DOHH2 (cell line): ENCODE results near the gene VTI1A.

Experiments
- EZH2phosphoT487 ChIP-seq: fragments of 200-600 bp; sonication (generic); IDR thresholded peaks from 2 replicates; pipeline ENCODE4 v1.6.1; 2017; ENCODE audit warnings: borderline replicate concordance, mild to moderate bottlenecking, antibody characterized with exemption, low read length, moderate library complexity, mixed read lengths
- TF ChIP-seq, protein P1 (sequence below): fragments of 200-600 bp; sonication (generic); IDR thresholded peaks from one replicate; pipeline ENCODE4 v1.5.1; 2014; ENCODE audit warnings: antibody characterized with exemption, mild to moderate bottlenecking, low read depth, low read length; ENCODE audit not compliant: poor library complexity, severe bottlenecking

DNA sequence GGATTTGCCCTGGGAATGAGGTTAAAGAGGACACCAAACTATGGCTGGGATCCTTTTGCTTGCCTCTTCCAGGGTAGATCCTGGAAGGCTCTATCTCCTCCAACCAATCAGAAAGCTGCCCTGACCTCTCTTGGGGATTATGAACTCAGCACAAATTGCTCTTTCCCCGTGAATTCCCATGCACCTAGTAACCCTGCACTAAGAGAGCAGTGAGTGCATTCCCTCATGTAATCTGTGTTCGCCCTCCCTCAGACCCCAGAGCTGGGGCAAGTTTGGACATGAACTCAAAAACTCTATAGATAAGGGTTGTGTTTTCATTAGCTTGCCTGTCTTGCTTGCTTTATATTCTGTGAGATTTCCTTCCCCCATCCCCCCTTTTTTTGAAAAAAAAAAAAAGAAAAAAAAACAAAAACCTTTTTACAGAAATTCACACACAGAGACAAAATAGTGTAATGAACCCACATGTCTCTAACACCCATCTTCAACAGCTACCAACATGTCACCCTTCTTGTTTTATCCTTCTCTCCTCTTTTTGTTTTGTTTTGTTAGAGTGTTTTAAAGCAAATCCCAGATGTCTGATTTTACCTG is 277.5 kb downstream of the VTI1A start:
- TF ChIP-seq, protein P1, sequence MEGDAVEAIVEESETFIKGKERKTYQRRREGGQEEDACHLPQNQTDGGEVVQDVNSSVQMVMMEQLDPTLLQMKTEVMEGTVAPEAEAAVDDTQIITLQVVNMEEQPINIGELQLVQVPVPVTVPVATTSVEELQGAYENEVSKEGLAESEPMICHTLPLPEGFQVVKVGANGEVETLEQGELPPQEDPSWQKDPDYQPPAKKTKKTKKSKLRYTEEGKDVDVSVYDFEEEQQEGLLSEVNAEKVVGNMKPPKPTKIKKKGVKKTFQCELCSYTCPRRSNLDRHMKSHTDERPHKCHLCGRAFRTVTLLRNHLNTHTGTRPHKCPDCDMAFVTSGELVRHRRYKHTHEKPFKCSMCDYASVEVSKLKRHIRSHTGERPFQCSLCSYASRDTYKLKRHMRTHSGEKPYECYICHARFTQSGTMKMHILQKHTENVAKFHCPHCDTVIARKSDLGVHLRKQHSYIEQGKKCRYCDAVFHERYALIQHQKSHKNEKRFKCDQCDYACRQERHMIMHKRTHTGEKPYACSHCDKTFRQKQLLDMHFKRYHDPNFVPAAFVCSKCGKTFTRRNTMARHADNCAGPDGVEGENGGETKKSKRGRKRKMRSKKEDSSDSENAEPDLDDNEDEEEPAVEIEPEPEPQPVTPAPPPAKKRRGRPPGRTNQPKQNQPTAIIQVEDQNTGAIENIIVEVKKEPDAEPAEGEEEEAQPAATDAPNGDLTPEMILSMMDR: no peak
- TF ChIP-seq EZH2phosphoT487: no peak
